Ovary (tissue), 3 donors: ENCODE data around the gene NFIL3.

Experiments used
- CTCF ChIP-seq, 3 donors: fragments of 450-650 bp in 2 of 3; fragments of 200-600 bp in 1 of 3; IDR thresholded peaks; one replicate each; pipeline versions ENCODE4 v1.5.1 to v1.8.0; 2016 to 2022; ENCODE audit warnings: antibody characterized with exemption in 3 of 3, mild to moderate bottlenecking in 1 of 3
- POLR2A ChIP-seq: fragments of 450-650 bp; IDR thresholded peaks from one replicate; pipeline ENCODE4 v1.6.1; 2017; ENCODE audit warnings: antibody characterized with exemption, mild to moderate bottlenecking, moderate library complexity
- donor health status: DM: no; HTN: no; CAD: no.

- TF ChIP-seq CTCF (IDR thresholded peaks at IDR 0.05) (no peak), POLR2A (no peak)
Observed at GRCh38 chr9:91445135-91445534, 21.5 kb upstream of the NFIL3 start.
